H9 (cell line): ENCODE measurements around the gene LEPROT. TPM values are rescaled to one million over a fixed set of nuclear protein-coding genes. Genes with fewer than 3 reads are reported as not detected.

Experiments used
- DNase-seq: peaks from one replicate; pipeline ENCODE4 v3.0.0-alpha.2; 2017
- H2AFZ ChIP-seq: one replicate; pipeline ENCODE4 v1.6.1; 2013; ENCODE audit warnings: mild to moderate bottlenecking, low read length, control low read depth, moderate library complexity
- H2AK5ac ChIP-seq: 2 replicates; pipeline ENCODE4 v1.6.1; 2013; ENCODE audit warnings: low read length, control low read depth, mixed read lengths; ENCODE audit not compliant: insufficient read length
- H2BK120ac ChIP-seq: one replicate; pipeline ENCODE4 v1.6.1; 2013; ENCODE audit warnings: low read depth, mild to moderate bottlenecking, low read length, control low read depth, inconsistent platforms; ENCODE audit not compliant: poor library complexity, severe bottlenecking
- H2BK12ac ChIP-seq: 2 replicates; pipeline ENCODE4 v1.6.1; 2013; ENCODE audit warnings: low read length, control low read depth, mixed read lengths, low read depth; ENCODE audit not compliant: insufficient read length
- H2BK15ac ChIP-seq: 2 replicates; pipeline ENCODE4 v1.6.1; 2013; ENCODE audit warnings: low read depth, low read length, control low read depth
- H2BK20ac ChIP-seq: one replicate; pipeline ENCODE4 v1.6.1; 2013; ENCODE audit warnings: low read depth, mild to moderate bottlenecking, low read length, control low read depth, inconsistent platforms; ENCODE audit not compliant: poor library complexity, severe bottlenecking
- H2BK5ac ChIP-seq: 2 replicates; pipeline ENCODE4 v1.6.1; 2013; ENCODE audit warnings: low read length, control low read depth, mixed read lengths; ENCODE audit not compliant: insufficient read length
- H3K14ac ChIP-seq: 2 replicates; pipeline ENCODE4 v1.6.1; 2013; ENCODE audit warnings: low read length, control low read depth; ENCODE audit not compliant: insufficient read depth
- H3K18ac ChIP-seq: 2 replicates; pipeline ENCODE4 v1.6.1; 2013; ENCODE audit warnings: low read depth, mild to moderate bottlenecking, mixed read lengths, low read length, control low read depth; ENCODE audit not compliant: insufficient read length
- H3K23ac ChIP-seq: 2 replicates; pipeline ENCODE4 v1.6.1; 2013; ENCODE audit warnings: low read length, control low read depth, mixed read lengths, low read depth; ENCODE audit not compliant: insufficient read length
- H3K23me2 ChIP-seq: 2 replicates; pipeline ENCODE4 v1.6.1; 2013; ENCODE audit warnings: low read depth, mild to moderate bottlenecking, mixed read lengths, low read length, control low read depth; ENCODE audit not compliant: insufficient read length, poor library complexity, severe bottlenecking
- H3K27ac ChIP-seq: 2 replicates; pipeline ENCODE4 v1.5.1; 2013; ENCODE audit warnings: low read length, control low read depth, mixed read lengths, low read depth; ENCODE audit not compliant: insufficient read length
- H3K27me3 ChIP-seq: 2 replicates; pipeline ENCODE4 v1.6.1; 2013; ENCODE audit warnings: low read length, control low read depth, inconsistent platforms; ENCODE audit not compliant: insufficient read depth
- H3K4ac ChIP-seq: 2 replicates; pipeline ENCODE4 v1.6.1; 2013; ENCODE audit warnings: low read depth, mild to moderate bottlenecking, control low read depth, inconsistent platforms, low read length, moderate library complexity
- H3K4me1 ChIP-seq: 2 replicates; pipeline ENCODE4 v1.6.1; 2013; ENCODE audit warnings: low read length, control low read depth, inconsistent platforms; ENCODE audit not compliant: insufficient read depth
- H3K4me2 ChIP-seq: 2 replicates; pipeline ENCODE4 v1.6.1; 2013; ENCODE audit warnings: low read length, control low read depth, mixed read lengths; ENCODE audit not compliant: insufficient read length, insufficient read depth
- H3K56ac ChIP-seq: 2 replicates; pipeline ENCODE4 v1.6.1; 2013; ENCODE audit warnings: low read depth, mild to moderate bottlenecking, mixed read lengths, low read length, control low read depth; ENCODE audit not compliant: insufficient read length
- H3K79me1 ChIP-seq: 2 replicates; pipeline ENCODE4 v1.6.1; 2013; ENCODE audit warnings: low read depth, mild to moderate bottlenecking, moderate library complexity, low read length, control low read depth, inconsistent platforms; ENCODE audit not compliant: insufficient read depth, poor library complexity, severe bottlenecking
- H3K79me2 ChIP-seq: 2 replicates; pipeline ENCODE4 v1.6.1; 2013; ENCODE audit warnings: low read length, control low read depth, inconsistent platforms; ENCODE audit not compliant: insufficient read depth
- H3K9ac ChIP-seq: 2 replicates; pipeline ENCODE4 v1.6.1; 2013; ENCODE audit warnings: low read length, control low read depth, mixed read lengths; ENCODE audit not compliant: insufficient read length; ENCODE audit errors: extremely low read depth
- H3K9me3 ChIP-seq: one replicate; pipeline ENCODE4 v1.6.1; 2013; ENCODE audit warnings: low read depth, low read length, inconsistent platforms; ENCODE audit not compliant: control insufficient read depth
- H3T11ph ChIP-seq: one replicate; pipeline ENCODE4 v1.6.1; 2013; ENCODE audit warnings: mild to moderate bottlenecking, low read length, control low read depth, inconsistent platforms
- H4K20me1 ChIP-seq: one replicate; pipeline ENCODE4 v1.6.1; 2013; ENCODE audit not compliant: control insufficient read depth, insufficient read length, insufficient read depth
- H4K5ac ChIP-seq: 2 replicates; pipeline ENCODE4 v1.6.1; 2013; ENCODE audit warnings: low read depth, mild to moderate bottlenecking, mixed read lengths, low read length, control low read depth; ENCODE audit not compliant: insufficient read length
- H4K8ac ChIP-seq: replicated peaks from 2 replicates; pipeline ENCODE4 v1.6.1; 2013; ENCODE audit warnings: low read length, control low read depth, mixed read lengths, low read depth; ENCODE audit not compliant: insufficient read length
- H4K91ac ChIP-seq: 2 replicates; pipeline ENCODE4 v1.6.1; 2013; ENCODE audit warnings: low read depth, mild to moderate bottlenecking, moderate library complexity, mixed read lengths, low read length, control low read depth; ENCODE audit not compliant: insufficient read length
- H3K27ac Mint-ChIP-seq, 3 experiments: 2 replicates in 2 of 3; 3 replicates in 1 of 3; pipeline ENCODE4 v1.8.0; 2020 to 2021; ENCODE audit warnings: mixed read lengths in 3 of 3, mild to moderate bottlenecking in 1 of 3, moderate library complexity in 1 of 3
- H3K27me3 Mint-ChIP-seq: 2 replicates; pipeline ENCODE4 v1.8.0; 2021; ENCODE audit warnings: low read depth, mild to moderate bottlenecking, moderate library complexity, mixed read lengths
- H3K36me3 Mint-ChIP-seq, 3 experiments: 2 replicates in 2 of 3; 3 replicates in 1 of 3; pipeline ENCODE4 v1.8.0; 2020 to 2021; ENCODE audit warnings: low read depth in 3 of 3, mixed read lengths in 3 of 3; ENCODE audit not compliant: insufficient read depth in 1 of 3
- H3K4me1 Mint-ChIP-seq, 2 experiments: 2 replicates each; pipeline ENCODE4 v1.8.0; 2020; ENCODE audit warnings: mixed read lengths in 2 of 2
- H3K4me3 Mint-ChIP-seq, 2 experiments: 2 replicates in 1 of 2; 3 replicates in 1 of 2; pipeline ENCODE4 v1.8.0; 2020 to 2021; ENCODE audit warnings: mild to moderate bottlenecking in 2 of 2, mixed read lengths in 2 of 2, moderate library complexity in 1 of 2
- H3K9me3 Mint-ChIP-seq, 2 experiments: 2 replicates in 1 of 2; 3 replicates in 1 of 2; pipeline ENCODE4 v1.8.0; 2020; ENCODE audit warnings: mild to moderate bottlenecking in 2 of 2, mixed read lengths in 2 of 2, moderate library complexity in 1 of 2
- CTCF ChIP-seq: fragments of 200-600 bp; sonication (generic); conservative IDR thresholded peaks from 3 replicates; pipeline ENCODE4 v1.8.0; 2021; ENCODE audit warnings: antibody characterized with exemption, mild to moderate bottlenecking
- WGBS: extraction: QIAGEN DNeasy Blood & Tissue Kit; methylation state at CpG from one replicate; pipeline ENCODE4 v1.1.7; 2013; ENCODE audit warnings: missing lambda C conversion rate, low lambda C conversion rate, mixed read lengths; ENCODE audit not compliant: insufficient read length; ENCODE audit errors: extremely low coverage; 5-methylcytosine and 5-hydroxymethylcytosine counted together
- total RNA-seq: library from RNA; stranded (reverse); gene quantifications from 2 replicates; pipeline ENCODE4 v1.2.1, GENCODE V29; 2021

Gene LEPROT
- total RNA-seq, 1 experiment from 2014 or later, result 32.6 TPM

GRCh38 chr1:65372557-65372956, 47.9 kb upstream of the LEPROT start:
- H2BK15ac ChIP-seq, result no peak overlapping the region
- H3K9ac ChIP-seq, result no peak overlapping the region
- Mint-ChIP-seq H3K4me3 (no peak overlapping the region), H3K4me1 (no peaks in the 10 kb centered on the region), H3K36me3 (no peaks in the 10 kb centered on the region), H3K27ac (no peak overlapping the region), H3K27me3 (no peaks in the 10 kb centered on the region), H3K9me3 (no peaks in the 10 kb centered on the region)
- H3K18ac ChIP-seq, result no peak overlapping the region
- H3K4me1 ChIP-seq, result no peaks in the 10 kb centered on the region
- H4K8ac ChIP-seq, result no peak overlapping the region
- H2AFZ ChIP-seq, result no peak overlapping the region
- H3K23me2 ChIP-seq, result no peaks in the 10 kb centered on the region
- no peak overlapping the region for H2BK20ac ChIP-seq
- H3K27me3 ChIP-seq, result no peaks in the 10 kb centered on the region
- no peak overlapping the region for H3K23ac ChIP-seq
- no peak overlapping the region for H3K56ac ChIP-seq
- H2BK12ac ChIP-seq, result no peak overlapping the region
- H2AK5ac ChIP-seq, result no peak overlapping the region
- no peak overlapping the region for H4K5ac ChIP-seq
- no peak overlapping the region for H3T11ph ChIP-seq
- H3K79me1 ChIP-seq, result no peaks in the 10 kb centered on the region
- no peak for DNase-seq
- no peak overlapping the region for H3K4me2 ChIP-seq
- no peaks in the 10 kb centered on the region for H3K79me2 ChIP-seq
- no peaks in the 10 kb centered on the region for H4K20me1 ChIP-seq
- no peak overlapping the region for H2BK120ac ChIP-seq
- no peak overlapping the region for H3K27ac ChIP-seq
- H2BK5ac ChIP-seq, result no peak overlapping the region
- TF ChIP-seq CTCF, result no peak
- H3K14ac ChIP-seq, result no peak overlapping the region
- no peak overlapping the region for H4K91ac ChIP-seq
- H3K9me3 ChIP-seq, result no peaks in the 10 kb centered on the region
- WGBS, result no CpG with 5 or more reads among the region's 1 CpG
- H3K4ac ChIP-seq, result no peak overlapping the region
